ENCODE results near the gene MFSD12. TPM values are rescaled to one million over a fixed set of nuclear protein-coding genes. Genes with fewer than 3 reads are reported as not detected.

MFSD12 gene
- total and polyA plus RNA-seq, 2 experiments from 2014 or later = 23.0 to 67.9 TPM

GRCh38 chr19:3565139-3565538 lies 7.8 kb upstream of the MFSD12 start:
- H3K4me1 ChIP-seq (ENCODE audit: insufficient read depth) = no peaks in the 10 kb centered on the region
- no peaks in the 10 kb centered on the region for H4K20me1 ChIP-seq (ENCODE audit: insufficient read depth)
- H3K4me3 ChIP-seq = no peak overlapping the region
- in situ Hi-C loops (cut with MboI) = no loop called here
- DNase-seq = no peak
- WGBS, 2 experiments (ENCODE audit: low coverage in 1 of 2, low lambda C conversion rate in 2 of 2, missing lambda C conversion rate in 2 of 2) = 86 to 87% methylated on average over 19 of the region's 19 CpGs
- H3F3A ChIP-seq (ENCODE audit: insufficient read depth) = no peaks in the 10 kb centered on the region
- H2AFZ ChIP-seq = no peak overlapping the region
- H3K4me2 ChIP-seq (ENCODE audit: unreplicated experiment) = no peak overlapping the region
- no peaks in the 10 kb centered on the region for H3K9me3 ChIP-seq (ENCODE audit: low read depth)
- H3K9me2 ChIP-seq (ENCODE audit: insufficient read depth) = no peaks in the 10 kb centered on the region
- H3K36me3 ChIP-seq (ENCODE audit: low read depth) = no peaks in the 10 kb centered on the region
- no peaks in the 10 kb centered on the region for H3K79me2 ChIP-seq (ENCODE audit: insufficient read depth)
- no peak for TF ChIP-seq EZH2phosphoT487 (IDR thresholded peaks at IDR 0.05; ENCODE audit: insufficient read depth, low read depth)
- TF ChIP-seq EZH2 (IDR thresholded peaks at IDR 0.05; ENCODE audit: insufficient read depth, poor library complexity, severe bottlenecking) = no peak
- no peak overlapping the region for H3K27ac ChIP-seq
- no peaks in the 10 kb centered on the region for H3K27me3 ChIP-seq (replicated peaks; ENCODE audit: insufficient read depth)
- no peak overlapping the region for H3K9ac ChIP-seq

- Histone ChIP-seq H3K4me2 (ENCODE audit: unreplicated experiment) (no peak overlapping the region), H3K4me3 (no peak overlapping the region), H3K9me2 (ENCODE audit: insufficient read depth) (no peaks in the 10 kb centered on the region), H4K20me1 (ENCODE audit: insufficient read depth) (no peaks in the 10 kb centered on the region), H3K27ac (no peak overlapping the region), H2AFZ (no peak overlapping the region), H3K27me3 (replicated peaks; ENCODE audit: insufficient read depth) (no peaks in the 10 kb centered on the region), H3K36me3 (ENCODE audit: low read depth) (no peaks in the 10 kb centered on the region), H3F3A (ENCODE audit: insufficient read depth) (no peaks in the 10 kb centered on the region), H3K9me3 (ENCODE audit: low read depth) (no peaks in the 10 kb centered on the region), H3K79me2 (ENCODE audit: insufficient read depth) (no peaks in the 10 kb centered on the region), H3K9ac (no peak overlapping the region), H3K4me1 (ENCODE audit: insufficient read depth) (no peaks in the 10 kb centered on the region)
- no peak for DNase-seq
- 89 to 96% methylated on average over 16 to 17 of the region's 17 CpGs for WGBS, 2 experiments (ENCODE audit: low coverage in 1 of 2, low lambda C conversion rate in 2 of 2, missing lambda C conversion rate in 2 of 2)
- in situ Hi-C loops (cut with MboI) = no loop called here
- TF ChIP-seq EZH2 (IDR thresholded peaks at IDR 0.05; ENCODE audit: insufficient read depth, poor library complexity, severe bottlenecking) = no peak
- TF ChIP-seq EZH2phosphoT487 (IDR thresholded peaks at IDR 0.05; ENCODE audit: insufficient read depth, low read depth) = no peak
These were observed 6.5 kb upstream of the MFSD12 start for GRCh38 chr19:3563709-3564524.

- DNase-seq = peak; percentile 72
- 0 to 1% methylated on average over 43 to 50 of the region's 60 CpGs for WGBS, 2 experiments (ENCODE audit: low coverage in 1 of 2, low lambda C conversion rate in 2 of 2, missing lambda C conversion rate in 2 of 2)
- no peak for TF ChIP-seq EZH2phosphoT487 (IDR thresholded peaks at IDR 0.05; ENCODE audit: insufficient read depth, low read depth)
- TF ChIP-seq EZH2 (IDR thresholded peaks at IDR 0.05; ENCODE audit: insufficient read depth, poor library complexity, severe bottlenecking) = no peak
- H3K27me3 ChIP-seq (replicated peaks; ENCODE audit: insufficient read depth) = no peaks in the 10 kb centered on the region
- no peak overlapping the region for H3K27ac ChIP-seq
- no peaks in the 10 kb centered on the region for H3K36me3 ChIP-seq (ENCODE audit: low read depth)
- H3K9me2 ChIP-seq (ENCODE audit: insufficient read depth) = no peaks in the 10 kb centered on the region
- H3K4me2 ChIP-seq (ENCODE audit: unreplicated experiment) = peak overlapping the region; percentile 76
- peak overlapping the region; percentile 99 for H2AFZ ChIP-seq
- peaks cover 13% of the 10 kb centered on the region; the same call in 1 of the 2 replicates for H3K4me1 ChIP-seq (ENCODE audit: insufficient read depth)
- no peaks in the 10 kb centered on the region for H3K9me3 ChIP-seq (ENCODE audit: low read depth)
- no peaks in the 10 kb centered on the region for H3F3A ChIP-seq (ENCODE audit: insufficient read depth)
- peak overlapping the region; percentile 80 for H3K9ac ChIP-seq
- H3K4me3 ChIP-seq = peak overlapping the region; percentile 85
- no peaks in the 10 kb centered on the region for H4K20me1 ChIP-seq (ENCODE audit: insufficient read depth)
- peaks cover 48% of the 10 kb centered on the region for H3K79me2 ChIP-seq (ENCODE audit: insufficient read depth)
- in situ Hi-C loops (cut with MboI) = no loop called here
These were observed 367 bp downstream of the MFSD12 start for GRCh38 chr19:3556978-3557460.

GRCh38 chr19:3556423-3556977 lies 886 bp downstream of the MFSD12 start:
- DNase-seq = no peak
- H2AFZ ChIP-seq = 0 out of 2 replicates have a peak overlapping the region, but pooled peaks have one; percentile 99
- H3K9me2 ChIP-seq (ENCODE audit: insufficient read depth) = no peaks in the 10 kb centered on the region
- in situ Hi-C loops (cut with MboI) = no loop called here
- peaks cover 53% of the 10 kb centered on the region for H3K79me2 ChIP-seq (ENCODE audit: insufficient read depth)
- no peaks in the 10 kb centered on the region for H3K36me3 ChIP-seq (ENCODE audit: low read depth)
- no peaks in the 10 kb centered on the region for H3K9me3 ChIP-seq (ENCODE audit: low read depth)
- no peak overlapping the region for H3K27ac ChIP-seq
- H3K27me3 ChIP-seq (replicated peaks; ENCODE audit: insufficient read depth) = no peaks in the 10 kb centered on the region
- no peaks in the 10 kb centered on the region for H4K20me1 ChIP-seq (ENCODE audit: insufficient read depth)
- no peak for TF ChIP-seq EZH2phosphoT487 (IDR thresholded peaks at IDR 0.05; ENCODE audit: insufficient read depth, low read depth)
- TF ChIP-seq EZH2 (IDR thresholded peaks at IDR 0.05; ENCODE audit: insufficient read depth, poor library complexity, severe bottlenecking) = no peak
- WGBS, 2 experiments (ENCODE audit: low coverage in 1 of 2, low lambda C conversion rate in 2 of 2, missing lambda C conversion rate in 2 of 2) = 17 to 31% methylated on average over 7 to 9 of the region's 9 CpGs
- H3K4me1 ChIP-seq (ENCODE audit: insufficient read depth) = peaks cover 13% of the 10 kb centered on the region; the same call in 1 of the 2 replicates
- peak overlapping the region; percentile 80 for H3K9ac ChIP-seq
- peak overlapping the region; percentile 76 for H3K4me2 ChIP-seq (ENCODE audit: unreplicated experiment)
- peak overlapping the region; percentile 85 for H3K4me3 ChIP-seq
- no peaks in the 10 kb centered on the region for H3F3A ChIP-seq (ENCODE audit: insufficient read depth)
